GM12801 (cell line): ENCODE data around the gene PTPRT.

Experiments used
- TF ChIP-seq, protein P1 (sequence below): IDR thresholded peaks from one replicate; pipeline ENCODE4 v1.5.1; 2011; ENCODE audit warnings: control low read depth; ENCODE audit not compliant: insufficient read length; ENCODE audit errors: extremely low read depth

Gene PTPRT

DNA sequence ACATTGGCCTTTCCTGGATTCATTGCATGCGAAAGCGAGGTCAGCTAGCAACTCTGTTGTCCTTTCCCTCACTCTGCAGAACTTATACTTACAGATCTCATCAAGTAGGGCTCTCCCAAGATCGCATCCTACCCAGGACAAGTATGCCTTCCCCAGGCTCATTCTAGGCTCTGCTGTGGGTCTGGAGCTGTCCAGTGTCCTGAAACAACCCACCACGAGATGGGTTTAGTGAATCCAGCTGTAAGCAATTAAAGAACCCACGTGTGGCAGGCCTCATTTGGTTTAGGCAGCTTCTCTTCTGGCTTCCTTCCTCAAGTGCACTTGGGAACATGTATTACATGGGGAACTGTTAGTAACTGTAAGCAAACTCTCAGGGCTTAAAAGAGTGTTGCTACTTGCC lies 1165.1 kb downstream of the PTPRT start:
- TF ChIP-seq, protein P1, sequence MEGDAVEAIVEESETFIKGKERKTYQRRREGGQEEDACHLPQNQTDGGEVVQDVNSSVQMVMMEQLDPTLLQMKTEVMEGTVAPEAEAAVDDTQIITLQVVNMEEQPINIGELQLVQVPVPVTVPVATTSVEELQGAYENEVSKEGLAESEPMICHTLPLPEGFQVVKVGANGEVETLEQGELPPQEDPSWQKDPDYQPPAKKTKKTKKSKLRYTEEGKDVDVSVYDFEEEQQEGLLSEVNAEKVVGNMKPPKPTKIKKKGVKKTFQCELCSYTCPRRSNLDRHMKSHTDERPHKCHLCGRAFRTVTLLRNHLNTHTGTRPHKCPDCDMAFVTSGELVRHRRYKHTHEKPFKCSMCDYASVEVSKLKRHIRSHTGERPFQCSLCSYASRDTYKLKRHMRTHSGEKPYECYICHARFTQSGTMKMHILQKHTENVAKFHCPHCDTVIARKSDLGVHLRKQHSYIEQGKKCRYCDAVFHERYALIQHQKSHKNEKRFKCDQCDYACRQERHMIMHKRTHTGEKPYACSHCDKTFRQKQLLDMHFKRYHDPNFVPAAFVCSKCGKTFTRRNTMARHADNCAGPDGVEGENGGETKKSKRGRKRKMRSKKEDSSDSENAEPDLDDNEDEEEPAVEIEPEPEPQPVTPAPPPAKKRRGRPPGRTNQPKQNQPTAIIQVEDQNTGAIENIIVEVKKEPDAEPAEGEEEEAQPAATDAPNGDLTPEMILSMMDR = no peak
